ENCODE measurements around the gene BCAS3.

DNA sequence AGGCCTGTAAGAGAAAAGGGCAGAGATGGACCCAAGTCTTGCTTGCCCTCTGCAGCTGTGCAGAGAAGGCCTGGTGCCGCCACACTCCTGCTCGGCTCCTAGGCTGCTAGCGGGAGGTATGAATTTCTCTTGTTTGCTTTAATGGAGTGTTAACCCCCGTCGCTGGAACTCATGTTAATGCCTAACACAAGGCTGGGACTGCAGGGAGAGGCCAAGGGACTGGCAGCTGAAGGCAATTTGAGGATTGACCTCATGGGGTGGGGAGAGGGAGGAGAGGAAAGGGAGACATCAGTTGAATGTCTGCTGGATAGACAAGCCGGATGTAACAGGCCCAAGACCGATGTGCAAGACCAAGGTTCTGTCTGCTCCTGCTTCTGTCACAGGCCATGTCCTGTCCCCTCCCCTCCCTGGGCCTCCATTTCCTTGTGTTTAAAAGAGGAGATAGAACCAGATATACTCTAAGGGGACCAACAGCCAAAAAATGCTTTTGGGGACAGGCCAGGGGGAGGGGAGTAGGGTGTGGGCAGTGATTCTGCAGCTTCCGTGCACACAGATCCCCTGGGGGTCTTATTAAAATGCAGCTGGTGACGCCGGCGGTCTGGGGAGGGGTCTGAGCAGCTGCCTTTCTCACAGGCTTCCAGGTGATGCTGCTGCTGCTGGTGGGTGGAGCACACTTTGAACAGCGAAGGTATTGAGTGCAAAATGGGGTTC lies 675.3 kb downstream of the BCAS3 start:
- TF ChIP-seq POLR2A (IDR thresholded peaks at IDR 0.05; ENCODE audit: low read depth, low read length) (no peak), POLR2AphosphoS5 (IDR thresholded peaks at IDR 0.05; ENCODE audit: low read depth, low read length) (no peak), PAX5 (IDR thresholded peaks at IDR 0.05; ENCODE audit: insufficient read depth, low read length, severe bottlenecking) (no peak), POU2F2 (IDR thresholded peaks at IDR 0.05; ENCODE audit: low read depth, low read length) (no peak), TAF1 (IDR thresholded peaks at IDR 0.05; ENCODE audit: low read depth, low read length) (no peak)
